T1000 (cell line): ENCODE data around the gene UNC5A.

Experiments used
- DNase-seq: peaks from one replicate; lab custom pipeline; 2025; ENCODE audit warnings: mixed read lengths; lab: John Stamatoyannopoulos, UW

Gene UNC5A

GRCh38 chr5:176899296-176899891 lies 89.0 kb downstream of the UNC5A start, which contains the start of gene HK3:
HK3 (minus strand) TSS chr5:176899346; CDS start chr5:176896159, 3,187 bp downstream.
- DNase-seq, result no peak

GRCh38 chr5:176899946-176900779 lies 89.8 kb downstream of the UNC5A start:
- DNase-seq, result no peak

- DNase-seq, result no peak
Observed at GRCh38 chr5:176900780-176901204, 90.4 kb downstream of the UNC5A start.

GRCh38 chr5:176901260-176902101 lies 91.1 kb downstream of the UNC5A start:
- no peak for DNase-seq

GRCh38 chr5:176902102-176902814 lies 91.9 kb downstream of the UNC5A start:
- DNase-seq, result no peak

GRCh38 chr5:176902911-176903664 lies 92.7 kb downstream of the UNC5A start:
- no peak for DNase-seq

GRCh38 chr5:176904276-176904675 lies 93.9 kb downstream of the UNC5A start:
- DNase-seq, result no peak

- no peak for DNase-seq
Observed at GRCh38 chr5:176906126-176906525, 95.8 kb downstream of the UNC5A start.

GRCh38 chr5:176906796-176907195 lies 96.4 kb downstream of the UNC5A start:
- no peak for DNase-seq

- no peak for DNase-seq
Observed at GRCh38 chr5:176908675-176909368, 98.5 kb downstream of the UNC5A start.

- DNase-seq, result no peak
Observed at GRCh38 chr5:176912115-176912514, 101.8 kb downstream of the UNC5A start.

GRCh38 chr5:176915906-176916305 lies 105.5 kb downstream of the UNC5A start:
- DNase-seq, result no peak

GRCh38 chr5:176916337-176916736 lies 106.0 kb downstream of the UNC5A start:
- DNase-seq, result no peak

- no peak for DNase-seq
Observed at GRCh38 chr5:176918613-176919012, 108.3 kb downstream of the UNC5A start.

GRCh38 chr5:176921714-176922113 lies 111.4 kb downstream of the UNC5A start:
- DNase-seq, result no peak

GRCh38 chr5:176922817-176923216 lies 112.5 kb downstream of the UNC5A start:
- DNase-seq, result no peak

GRCh38 chr5:176927562-176927961 lies 117.2 kb downstream of the UNC5A start:
- DNase-seq, result no peak

GRCh38 chr5:176929654-176930053 lies 119.3 kb downstream of the UNC5A start:
- DNase-seq, result no peak
